Nephron (organoid): ENCODE measurements around the gene CTSE.

ENCODE experiments used
- H3K27ac Mint-ChIP-seq, 3 experiments: 2 replicates each; pipeline ENCODE4 v1.8.0; 2020; ENCODE audit warnings: mixed read lengths in 3 of 3, mild to moderate bottlenecking in 2 of 3, moderate library complexity in 1 of 3
- H3K27me3 Mint-ChIP-seq: 2 replicates; pipeline ENCODE4 v1.8.0; 2021; ENCODE audit warnings: low read depth, mild to moderate bottlenecking, moderate library complexity, mixed read lengths
- H3K36me3 Mint-ChIP-seq: 2 replicates; pipeline ENCODE4 v1.8.0; 2020; ENCODE audit warnings: low read depth, mixed read lengths
- H3K4me1 Mint-ChIP-seq: 2 replicates; pipeline ENCODE4 v1.8.0; 2020; ENCODE audit warnings: mixed read lengths
- H3K4me3 Mint-ChIP-seq, 3 experiments: 2 replicates each; pipeline ENCODE4 v1.8.0; 2020; ENCODE audit warnings: mild to moderate bottlenecking in 3 of 3, mixed read lengths in 3 of 3, moderate library complexity in 2 of 3
- H3K9me3 Mint-ChIP-seq: 2 replicates; pipeline ENCODE4 v1.8.0; 2020; ENCODE audit warnings: mixed read lengths
- CTCF ChIP-seq, 3 experiments: fragments of 200-600 bp; sonication (generic); IDR thresholded peaks; one replicate each; pipeline ENCODE4 v1.5.0; 2021; ENCODE audit warnings: antibody characterized with exemption in 3 of 3; ENCODE audit not compliant: unreplicated experiment in 3 of 3

The CTSE gene

GRCh38 chr1:205971082-205971481 is 52.6 kb downstream of the CTSE start:
- peaks cover 5% of the 10 kb centered on the region for H3K27me3 Mint-ChIP-seq
- no peaks in the 10 kb centered on the region for H3K36me3 Mint-ChIP-seq
- TF ChIP-seq CTCF (IDR thresholded peaks at IDR 0.05; ENCODE audit: unreplicated experiment in 3 of 3) = no peak
- peaks cover 4% of the 10 kb centered on the region for H3K4me1 Mint-ChIP-seq
- no peaks in the 10 kb centered on the region for H3K9me3 Mint-ChIP-seq
- no peak overlapping the region for H3K4me3 Mint-ChIP-seq
- no peak overlapping the region for H3K27ac Mint-ChIP-seq

GRCh38 chr1:205970486-205970885 is 53.2 kb downstream of the CTSE start:
- H3K4me1 Mint-ChIP-seq = peaks cover 4% of the 10 kb centered on the region
- H3K9me3 Mint-ChIP-seq = no peaks in the 10 kb centered on the region
- TF ChIP-seq CTCF (IDR thresholded peaks at IDR 0.05; ENCODE audit: unreplicated experiment in 3 of 3) = no peak

GRCh38 chr1:205969229-205969628 is 54.5 kb downstream of the CTSE start:
- no peak overlapping the region for H3K4me3 Mint-ChIP-seq
- H3K36me3 Mint-ChIP-seq = no peaks in the 10 kb centered on the region
- H3K27ac Mint-ChIP-seq = no peak overlapping the region
- H3K4me1 Mint-ChIP-seq = peaks cover 4% of the 10 kb centered on the region
- H3K9me3 Mint-ChIP-seq = no peaks in the 10 kb centered on the region
- H3K27me3 Mint-ChIP-seq = peaks cover 5% of the 10 kb centered on the region
- no peak for TF ChIP-seq CTCF (IDR thresholded peaks at IDR 0.05; ENCODE audit: unreplicated experiment in 3 of 3)

More at GRCh38 chr1:205970486-205970885, 53.2 kb downstream of the CTSE start:
- H3K27ac Mint-ChIP-seq = peak overlapping the region in 1 of 3 experiments; percentile 41
- no peaks in the 10 kb centered on the region for H3K36me3 Mint-ChIP-seq
- peaks cover 5% of the 10 kb centered on the region for H3K27me3 Mint-ChIP-seq
- H3K4me3 Mint-ChIP-seq = no peak overlapping the region

- H3K9me3 Mint-ChIP-seq = no peaks in the 10 kb centered on the region
- H3K27me3 Mint-ChIP-seq = no peaks in the 10 kb centered on the region
- no peak overlapping the region for H3K27ac Mint-ChIP-seq
- no peak for TF ChIP-seq CTCF (IDR thresholded peaks at IDR 0.05; ENCODE audit: unreplicated experiment in 3 of 3)
- no peak overlapping the region for H3K4me3 Mint-ChIP-seq
- no peaks in the 10 kb centered on the region for H3K36me3 Mint-ChIP-seq
- H3K4me1 Mint-ChIP-seq = peaks cover 4% of the 10 kb centered on the region
These were observed 56.0 kb downstream of the CTSE start for GRCh38 chr1:205967554-205968335.

DNA sequence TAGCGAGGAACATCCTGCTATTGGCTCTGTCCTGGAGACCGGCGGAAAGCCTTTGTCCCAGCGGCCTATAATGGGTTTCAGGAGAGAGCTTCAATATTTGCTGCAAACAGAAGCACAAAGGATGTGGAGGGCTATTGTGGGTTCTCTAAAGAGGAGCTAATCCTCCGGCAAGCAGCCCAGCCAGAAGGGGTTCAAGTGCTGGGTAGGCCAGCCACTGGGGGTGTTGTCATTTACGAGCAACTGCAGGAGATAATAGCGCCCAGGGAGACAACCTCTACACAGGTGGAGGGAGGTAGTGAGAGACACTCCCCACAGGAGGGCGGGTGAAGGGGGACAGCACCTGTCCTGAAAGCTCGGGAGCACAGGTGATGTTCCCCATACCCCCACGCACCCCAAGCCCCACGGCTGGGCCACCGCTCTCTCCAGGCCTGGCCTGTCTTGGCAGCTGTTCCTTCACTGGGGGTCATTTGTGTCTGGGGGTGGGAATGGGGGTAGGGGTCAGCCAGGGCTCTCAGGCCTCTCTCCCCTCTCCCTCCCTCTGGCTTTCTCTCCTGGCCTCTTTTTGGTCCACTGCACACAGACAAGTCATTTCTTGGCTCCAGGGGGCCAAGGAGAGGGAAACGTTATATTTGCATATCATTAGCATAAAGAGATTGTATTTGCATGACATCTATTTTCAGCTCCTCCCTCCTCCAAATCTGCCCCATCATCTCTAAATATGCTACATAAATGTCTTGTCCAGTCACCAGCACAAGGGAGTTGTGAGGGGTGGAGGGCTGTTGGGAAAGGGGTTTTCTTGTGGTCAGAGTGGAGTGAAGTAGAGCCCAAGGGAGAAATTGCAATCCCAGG is 58.4 kb downstream of the CTSE start:
- Mint-ChIP-seq H3K4me1 (peaks cover 14% of the 10 kb centered on the region), H3K27ac (peak overlapping the region in 1 of 3 experiments; percentile 12), H3K27me3 (peaks cover 11% of the 10 kb centered on the region), H3K4me3 (no peak overlapping the region), H3K9me3 (no peaks in the 10 kb centered on the region), H3K36me3 (no peaks in the 10 kb centered on the region)
- no peak for TF ChIP-seq CTCF (IDR thresholded peaks at IDR 0.05; ENCODE audit: unreplicated experiment in 3 of 3)
